GM19468 (cell line): ENCODE data around the gene CCDC81.
"Not testable (repeated sequence)": the region's sequence is repeated elsewhere in the genome, so short reads cannot be mapped to it uniquely, and the experiment has no call there.

ENCODE experiments used
- ATAC-seq: cut with Tn5 transposase; IDR thresholded peaks from one replicate; pipeline ENCODE4 v1.9.1; 2021; ENCODE audit warnings: mild to moderate bottlenecking, moderate library complexity, moderate number of reproducible peaks; ENCODE audit not compliant: unreplicated experiment; ENCODE audit errors: extremely low read depth

CCDC81 gene

DNA sequence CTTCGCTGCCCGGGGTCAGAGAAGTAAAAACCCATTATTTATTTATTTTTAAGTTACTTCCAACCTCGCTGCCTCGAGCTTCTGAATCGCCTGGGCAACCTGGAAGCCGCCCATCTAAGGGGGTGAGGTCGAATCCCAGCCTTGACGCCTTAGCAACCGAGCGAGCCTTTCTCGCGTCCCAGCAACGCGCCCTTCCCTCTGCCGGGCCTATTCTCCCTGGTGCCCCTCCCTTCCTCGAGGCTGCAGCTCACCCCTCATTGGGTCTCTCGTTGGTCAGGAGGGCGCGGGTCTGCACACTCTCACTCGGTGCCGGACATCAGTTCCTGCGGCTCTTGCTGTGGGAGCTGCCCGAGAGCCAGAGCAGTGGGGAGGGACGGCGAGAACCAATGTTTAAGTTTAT, at the start of gene CCDC81:
TSS of gene CCDC81 (plus strand) at position 302 of the 400 bp plus-strand sequence. CDS start 277 bp downstream, outside the sequence.
- no peak for ATAC-seq

DNA sequence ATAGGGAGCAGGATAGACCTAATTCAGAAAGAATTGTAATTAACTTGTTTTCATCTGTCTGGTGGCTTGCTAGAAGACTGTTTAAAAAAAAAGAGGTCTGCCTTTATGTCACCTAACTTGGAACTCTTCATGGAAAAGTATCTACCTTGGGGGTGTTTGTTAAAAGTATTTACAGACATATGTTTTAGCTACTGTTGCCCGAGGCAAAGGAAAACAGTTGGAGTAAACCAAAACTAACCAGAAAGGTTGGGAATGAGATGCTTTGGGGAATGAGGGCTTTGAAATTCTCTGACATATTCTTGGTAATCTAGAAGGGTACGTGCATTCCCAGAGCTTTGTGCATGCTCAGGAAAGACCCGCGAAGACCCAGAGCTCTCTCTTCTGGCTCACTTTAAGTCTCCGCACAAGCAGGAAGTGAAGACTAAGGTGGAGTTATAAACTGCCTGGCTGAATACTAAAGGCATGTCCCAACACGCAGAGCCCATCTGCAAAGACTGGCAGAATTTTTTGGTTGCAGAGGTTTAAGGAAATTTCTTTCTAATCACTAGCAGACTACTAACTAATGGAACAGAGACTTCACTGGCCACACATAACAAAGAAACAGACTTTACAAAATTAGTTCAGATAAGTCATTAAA, 39.4 kb upstream of the CCDC81 start:
- no peak for ATAC-seq

DNA sequence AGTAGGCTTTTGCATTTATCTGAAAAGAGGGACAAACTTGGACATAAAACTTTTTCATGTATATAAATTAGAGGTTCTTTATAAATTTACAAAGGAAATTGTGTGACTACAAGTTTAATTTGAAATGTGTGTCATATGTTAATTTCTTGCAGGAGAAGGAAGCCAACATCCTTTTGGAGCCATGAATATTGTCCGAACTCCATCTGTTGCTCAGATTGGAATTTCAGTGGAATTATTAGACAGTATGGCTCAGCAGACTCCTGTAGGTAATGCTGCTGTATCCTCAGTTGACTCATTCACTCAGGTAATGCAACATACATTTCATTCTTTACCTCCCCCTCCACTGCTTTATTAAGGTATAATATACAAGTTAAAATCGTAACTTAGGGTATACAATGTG, 37.5 kb upstream of the CCDC81 start:
- ATAC-seq, result no peak

DNA sequence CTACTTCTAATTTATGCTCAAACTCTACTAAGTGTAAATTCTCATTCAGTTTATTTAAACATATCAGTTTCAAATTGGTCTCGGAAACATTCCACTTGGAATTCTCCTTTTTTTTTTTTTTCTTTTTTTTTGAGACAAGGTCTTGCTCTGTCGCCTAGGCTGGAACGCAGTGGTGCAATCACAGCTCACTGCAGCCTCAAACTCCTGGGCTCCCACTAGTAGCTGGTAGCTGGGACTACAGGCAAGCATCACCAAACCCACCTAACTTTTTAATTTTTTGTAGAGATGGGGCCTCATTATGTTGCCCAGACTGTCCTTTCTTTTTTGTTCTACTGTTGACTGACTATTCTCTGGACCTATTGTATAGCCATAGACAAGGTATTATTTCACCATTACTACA, 33.3 kb upstream of the CCDC81 start:
- ATAC-seq, result no peak

DNA sequence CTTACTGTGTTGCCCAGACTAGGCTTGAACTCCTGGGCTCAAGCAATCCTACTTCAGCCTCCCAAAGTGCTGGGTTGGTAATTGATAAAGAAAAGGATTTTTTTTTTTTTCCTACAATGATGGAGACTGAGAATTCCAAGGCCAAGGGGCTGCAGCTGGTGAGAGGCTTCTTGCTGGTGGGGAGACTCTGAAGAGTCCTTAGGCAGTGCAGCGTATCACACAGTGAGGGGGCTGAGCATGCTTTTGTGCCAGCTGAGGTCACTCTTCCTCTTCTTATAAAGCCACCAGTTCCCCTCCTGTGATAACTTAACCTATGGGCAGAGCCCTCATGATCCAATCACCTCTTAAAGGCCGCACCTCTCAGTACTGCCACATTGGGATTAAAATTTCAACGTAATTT, 28.2 kb upstream of the CCDC81 start:
- no peak for ATAC-seq

DNA sequence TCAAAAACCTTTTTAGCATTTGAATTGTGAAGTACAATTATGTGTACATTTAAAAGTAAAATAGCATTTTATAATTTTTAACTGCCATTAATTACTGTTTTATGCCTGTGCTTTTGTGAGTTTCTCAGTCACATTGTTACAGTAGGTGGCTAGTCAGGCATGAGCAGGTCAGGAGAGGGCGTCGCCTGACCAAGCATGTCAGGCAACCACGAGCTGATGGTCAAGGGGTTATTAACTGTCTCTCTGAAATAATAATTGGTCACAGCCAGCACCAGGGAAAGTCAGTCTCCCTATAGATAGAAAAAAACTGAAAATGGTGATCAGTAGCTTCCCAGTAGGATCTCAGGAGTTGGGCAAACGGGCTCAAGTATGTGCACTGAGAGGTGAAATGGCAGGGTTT, 19.4 kb upstream of the CCDC81 start:
- ATAC-seq, result no peak

DNA sequence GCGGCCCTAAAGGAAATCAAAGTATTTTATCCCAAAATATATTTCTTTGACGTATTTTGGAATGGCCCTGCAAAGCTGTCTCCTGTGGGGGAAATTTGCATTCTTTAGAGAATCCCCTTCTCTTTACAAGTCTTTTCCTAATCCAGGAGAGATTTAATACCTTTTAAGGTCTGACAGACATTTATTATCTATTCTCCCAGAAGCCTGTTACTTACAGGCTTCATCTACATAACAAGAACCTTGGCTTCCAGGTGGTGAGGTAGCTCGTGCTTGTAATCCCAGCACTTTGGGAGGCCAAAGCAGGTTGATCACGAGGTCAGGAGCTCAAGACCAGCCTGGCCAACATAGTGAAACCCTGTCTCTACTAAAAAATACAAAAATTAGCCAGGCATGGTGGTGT, 17.3 kb upstream of the CCDC81 start:
- not testable (repeated sequence) for ATAC-seq

DNA sequence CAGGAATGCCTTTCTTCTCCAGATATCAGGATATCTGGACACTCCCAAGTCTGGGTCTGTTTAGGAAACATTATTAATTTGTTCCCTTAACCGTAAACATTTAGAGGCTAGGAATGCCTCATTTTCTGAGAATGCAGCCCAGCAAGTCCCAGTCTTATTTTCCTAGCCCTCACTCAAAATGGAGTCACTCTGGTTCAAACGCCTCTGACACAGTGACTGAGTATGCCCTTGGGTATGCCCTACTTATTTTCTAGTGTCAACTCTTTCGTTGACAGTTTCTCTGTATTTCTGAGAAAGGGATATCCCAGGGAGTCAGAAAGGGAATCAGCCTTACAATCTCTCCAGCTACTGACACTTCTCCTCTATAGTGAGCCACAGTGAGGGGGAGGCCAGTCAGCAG, 16.0 kb upstream of the CCDC81 start:
- ATAC-seq, result no peak

DNA sequence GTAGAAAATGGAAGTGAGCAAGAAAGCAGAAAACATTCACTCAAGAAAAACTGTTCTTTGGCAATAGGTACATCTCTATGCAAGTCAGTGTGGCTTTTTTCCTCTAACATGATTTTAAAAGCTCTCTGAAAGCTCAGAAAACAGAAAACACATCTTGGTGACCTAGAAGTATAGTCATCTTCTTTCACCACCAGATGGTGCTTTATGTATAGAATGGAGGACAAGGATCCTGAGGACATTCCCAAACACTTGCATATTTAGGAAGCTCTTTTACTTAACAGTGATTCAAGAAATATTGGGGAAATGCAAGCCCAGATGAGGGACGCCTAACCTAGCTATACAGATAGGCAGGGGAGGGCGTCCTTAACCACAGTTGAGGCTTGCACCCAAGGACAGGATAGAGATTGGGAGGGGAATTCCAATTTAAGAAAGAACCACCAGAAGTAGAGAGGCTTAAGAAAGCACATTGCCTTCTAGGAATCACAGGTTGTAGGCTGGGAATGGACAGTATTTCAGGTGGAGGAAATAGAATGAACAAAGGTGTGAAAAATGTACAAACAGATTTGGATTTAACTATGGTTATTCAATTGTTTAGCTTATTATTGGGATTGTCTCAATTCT, 13.8 kb upstream of the CCDC81 start:
- ATAC-seq, result no peak

DNA sequence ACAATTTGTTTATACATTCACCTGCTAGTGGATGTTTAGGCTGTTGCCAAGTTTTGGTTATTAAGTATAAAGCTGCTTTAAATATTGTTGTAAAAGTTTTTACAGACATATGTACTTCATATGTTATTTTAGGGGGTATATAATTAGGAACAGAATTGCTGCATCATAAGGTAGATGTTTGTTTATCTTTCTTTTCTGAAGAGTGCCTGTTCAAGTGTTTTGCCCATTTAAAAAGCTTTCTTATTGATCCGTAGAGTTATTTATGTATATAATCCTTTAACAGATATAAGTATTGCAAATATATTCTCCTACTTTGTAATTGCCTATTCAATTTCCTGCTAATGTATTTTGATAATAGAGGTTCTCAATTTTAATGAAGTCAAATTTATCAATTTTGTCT, 11.3 kb upstream of the CCDC81 start:
- no peak for ATAC-seq

DNA sequence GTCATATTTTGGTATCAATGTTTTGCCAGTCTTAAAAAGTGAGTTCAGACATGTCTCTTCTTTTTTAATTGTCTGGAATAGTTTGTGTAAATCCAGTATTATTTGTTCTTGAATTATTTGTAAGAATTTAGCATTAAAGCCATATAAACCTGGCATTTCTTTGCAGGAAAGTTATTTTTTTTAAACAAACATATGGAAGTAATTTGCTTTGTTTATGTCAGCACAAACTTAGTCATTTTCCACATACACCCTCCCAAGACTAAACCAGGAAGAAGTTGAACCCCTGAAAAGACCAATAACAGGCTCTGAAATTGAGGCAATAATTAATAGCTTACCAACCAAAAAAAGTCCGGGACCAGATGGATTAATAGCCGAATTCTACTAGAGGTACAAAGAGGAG, 9.1 kb upstream of the CCDC81 start:
- no peak for ATAC-seq

DNA sequence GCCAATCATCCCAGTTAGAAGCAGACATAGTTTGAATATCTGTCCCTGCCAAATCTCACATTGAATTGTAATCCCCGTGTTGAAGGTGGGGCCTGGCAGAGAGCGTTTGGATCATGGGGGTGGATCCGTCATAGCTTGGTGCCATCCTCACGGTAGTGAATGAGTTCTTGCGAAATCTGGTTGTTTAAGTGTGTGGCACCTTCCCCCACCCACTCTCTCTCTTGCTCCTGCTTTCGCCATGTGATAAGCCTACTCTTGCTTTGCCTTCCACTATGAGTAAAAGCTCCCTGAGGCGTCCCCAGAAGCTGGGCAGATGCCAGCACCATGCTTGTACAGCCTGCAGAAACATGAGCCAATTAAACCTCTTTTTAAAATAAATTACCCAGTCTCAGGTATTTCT, 5.0 kb upstream of the CCDC81 start:
- no peak for ATAC-seq

DNA sequence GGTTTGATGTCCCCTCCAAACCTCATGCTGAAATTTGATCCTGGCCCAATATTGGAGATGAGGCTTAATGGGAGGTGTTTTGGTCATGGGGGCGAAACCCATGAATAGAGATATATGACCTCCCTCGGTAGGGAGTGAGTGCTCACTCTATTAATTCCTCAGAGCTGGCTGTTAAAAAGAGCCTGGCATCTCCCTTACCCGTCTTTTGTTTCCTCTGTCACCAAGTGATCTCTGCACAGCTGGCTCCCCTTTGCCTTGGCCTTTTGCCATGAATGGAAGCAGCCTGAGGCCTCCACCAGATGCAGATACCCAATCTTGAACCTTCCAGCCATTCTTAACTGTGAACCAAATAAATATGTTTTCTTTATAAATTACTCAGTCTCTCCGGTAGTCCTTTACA, 4.5 kb upstream of the CCDC81 start:
- no peak for ATAC-seq

DNA sequence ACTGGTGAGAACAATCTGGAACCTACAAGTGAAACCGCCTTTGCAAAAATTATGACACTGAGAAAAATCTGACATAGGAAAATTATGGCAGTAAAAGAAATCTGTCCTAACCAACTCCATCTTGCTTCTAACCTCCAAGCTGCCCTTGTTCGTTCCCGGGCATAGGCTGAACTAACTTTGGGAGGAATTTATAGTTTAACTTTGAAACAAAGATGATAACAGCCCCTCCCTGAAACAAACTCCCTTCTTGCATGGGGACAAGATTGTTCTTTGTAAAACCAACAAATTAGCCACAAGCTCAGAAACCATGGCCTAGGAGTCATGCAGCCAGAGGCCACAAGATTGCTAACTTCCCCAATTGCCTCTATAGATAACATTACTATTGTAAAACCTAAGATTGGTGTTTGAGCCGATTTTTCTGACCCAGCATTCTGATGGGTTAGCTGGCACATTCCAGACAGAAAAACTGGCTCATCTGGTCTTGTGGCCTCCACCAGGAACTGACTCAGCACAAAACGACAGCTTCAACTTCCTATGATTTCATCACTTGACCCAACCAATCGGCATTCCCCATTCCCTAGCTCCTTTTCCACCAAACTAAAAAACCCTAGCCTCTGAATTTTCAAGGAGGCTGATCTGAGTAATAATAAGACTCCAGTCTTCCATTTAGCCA, 3.6 kb upstream of the CCDC81 start:
- no peak for ATAC-seq

DNA sequence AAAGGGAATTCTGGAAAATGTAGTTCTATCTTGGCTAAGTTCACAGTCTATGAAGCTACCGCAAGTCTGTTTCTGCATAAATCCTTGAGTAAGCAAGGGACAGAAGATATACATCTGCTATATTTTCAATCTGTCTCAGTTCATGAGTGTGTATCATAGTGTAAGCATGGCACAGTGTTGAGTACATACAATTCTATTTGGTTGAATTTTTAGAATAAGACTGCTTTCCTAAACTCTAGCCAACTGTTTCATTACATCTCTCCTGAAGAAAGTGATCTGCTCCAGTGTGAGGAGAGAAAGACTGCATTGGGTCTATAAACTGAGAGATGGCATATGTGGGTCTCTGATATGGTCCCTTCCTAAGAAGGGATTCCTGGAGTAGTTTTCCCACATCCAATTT, 2.6 kb upstream of the CCDC81 start:
- ATAC-seq, result no peak

DNA sequence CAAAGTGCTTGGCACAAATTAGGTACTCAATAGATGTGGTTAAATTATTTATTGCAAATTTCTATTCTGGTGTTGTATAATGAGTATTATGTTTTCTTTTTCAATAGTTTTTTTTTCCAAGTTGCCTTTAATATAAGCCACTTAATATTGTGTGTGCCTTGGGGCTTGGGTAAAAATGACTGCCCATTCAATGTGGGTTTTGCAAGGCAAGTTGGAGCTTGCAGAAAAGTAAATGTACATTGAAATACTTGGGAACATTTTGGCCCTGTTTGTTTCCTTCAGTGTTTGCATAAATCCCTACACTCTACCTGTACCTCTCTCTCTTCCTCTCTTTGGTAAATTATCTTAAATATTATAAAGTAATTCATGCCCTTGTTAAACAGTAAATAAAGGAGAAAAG, 2.1 kb upstream of the CCDC81 start:
- no peak for ATAC-seq

DNA sequence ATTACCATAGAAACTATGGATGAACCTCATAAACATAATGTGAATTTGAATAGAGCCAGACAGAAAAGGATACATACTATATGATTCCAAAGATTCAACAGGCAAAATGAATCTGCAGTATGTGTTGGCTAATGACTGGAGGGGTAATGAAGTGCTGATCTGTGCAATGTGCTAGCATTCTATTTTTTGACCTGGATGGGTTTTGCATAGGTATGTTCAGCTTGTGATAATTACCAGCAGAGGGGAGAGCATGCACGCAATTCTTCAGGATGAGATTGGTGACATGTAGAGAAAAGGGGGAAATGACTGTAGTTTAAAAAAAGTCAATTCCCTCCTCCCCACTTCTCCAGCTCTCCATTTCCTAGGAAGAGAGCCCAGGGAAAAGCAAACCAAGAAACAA, 618 bp upstream of the CCDC81 start:
- no peak for ATAC-seq

DNA sequence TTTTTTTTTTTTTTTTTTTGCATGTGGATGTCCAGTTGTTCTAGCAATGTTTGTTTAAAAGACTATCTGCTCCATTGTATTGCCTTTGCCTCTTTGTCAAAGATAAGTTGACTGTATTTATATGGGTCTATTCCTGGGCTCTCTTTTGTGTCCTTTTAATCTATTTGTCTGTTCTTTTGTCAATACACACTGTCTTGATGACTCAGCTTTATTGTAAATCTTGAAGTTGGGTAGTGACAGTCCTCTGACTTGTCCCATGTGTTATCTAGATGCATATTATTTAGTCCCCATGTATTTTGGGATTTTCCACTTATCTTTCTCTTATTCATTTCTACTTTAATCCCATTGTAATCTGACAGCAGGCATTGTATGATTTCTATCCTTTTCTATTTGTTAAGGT, 3.3 kb downstream of the CCDC81 start:
- ATAC-seq, result no peak

DNA sequence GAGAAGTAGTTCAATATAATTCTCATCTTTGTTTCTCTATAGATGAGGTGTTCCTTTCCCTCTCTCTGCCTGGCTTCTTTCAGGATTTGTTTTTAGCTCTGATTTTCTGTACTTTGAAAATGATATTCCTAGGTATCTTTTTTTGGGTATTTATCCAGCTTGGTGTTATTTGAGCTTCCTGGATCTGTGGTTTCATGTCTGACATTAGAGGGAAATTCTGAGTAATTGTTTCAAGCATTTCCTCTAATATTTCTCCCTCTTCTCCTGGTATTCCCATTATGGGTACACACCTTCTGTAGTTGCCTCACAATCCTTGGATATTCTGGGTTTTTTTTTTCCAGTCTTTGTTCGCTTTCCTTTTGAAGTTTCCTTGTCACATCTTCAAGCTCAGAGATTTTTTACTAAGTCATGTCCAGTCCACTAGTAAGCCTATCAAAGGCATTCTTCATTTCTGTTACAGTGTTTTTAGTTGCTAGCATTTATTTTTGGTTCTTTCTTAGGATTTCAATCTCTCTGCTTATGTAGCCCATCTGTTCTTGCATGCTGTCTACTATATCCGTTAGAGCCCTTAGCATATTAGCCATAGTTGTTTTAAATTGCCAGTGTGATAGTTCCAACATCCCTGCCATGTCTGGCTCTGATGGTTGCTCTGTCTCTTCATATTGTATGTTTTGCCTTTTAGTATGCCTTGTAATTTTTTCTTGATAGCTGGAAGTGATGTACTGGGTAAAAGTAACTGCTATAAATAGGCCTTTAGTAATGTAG, 5.8 kb downstream of the CCDC81 start:
- ATAC-seq, result no peak

DNA sequence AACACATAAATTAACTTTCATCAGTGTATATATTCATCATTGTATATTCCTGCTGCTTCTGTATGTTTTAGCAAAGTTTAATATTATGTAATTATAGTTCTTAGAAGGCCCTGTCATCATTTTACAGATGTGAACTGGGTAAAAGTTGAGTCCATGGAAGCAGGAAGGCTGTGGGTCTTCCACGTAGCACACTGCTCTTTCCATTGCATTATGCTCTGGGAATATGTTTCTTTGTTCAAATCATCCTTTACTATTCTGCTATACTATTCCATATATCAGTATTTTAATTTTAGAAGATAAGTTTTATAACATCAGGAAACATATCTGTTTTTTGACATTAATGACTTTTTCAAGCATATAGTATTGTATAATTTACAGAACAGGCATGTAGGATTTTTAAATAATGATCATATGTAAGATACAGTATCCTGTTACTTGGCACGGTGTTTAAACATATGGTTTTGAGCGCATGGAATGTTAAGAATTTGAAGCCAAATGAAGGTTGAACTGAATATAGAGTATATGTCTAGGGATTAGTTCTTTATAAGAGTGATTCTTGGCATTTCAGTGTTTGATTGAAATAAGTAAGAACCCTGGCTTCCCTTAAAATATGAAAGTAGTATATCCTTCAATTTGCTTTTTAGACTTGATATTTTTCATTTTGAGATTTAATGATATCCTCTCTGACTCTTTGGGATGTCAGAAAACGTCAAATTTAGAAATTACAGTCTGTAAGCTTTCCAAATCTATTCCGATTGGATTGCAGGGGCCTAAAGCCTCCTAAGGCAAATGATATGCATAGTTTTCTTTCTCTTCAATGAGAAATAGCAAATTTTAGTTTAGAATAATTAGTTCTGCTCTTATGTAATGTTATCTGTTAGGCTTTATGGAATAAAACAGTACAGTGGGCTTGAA, 8.6 kb downstream of the CCDC81 start:
- no peak for ATAC-seq
